NOMO-1 (cell line): Measurements from ENCODE around the gene PCDHB8.
"Not testable (repeated sequence)": the region's sequence is repeated elsewhere in the genome, so short reads cannot be mapped to it uniquely, and the experiment has no call there.

Experiments
- DNase-seq, 2 experiments: peaks; one replicate each; lab custom pipeline; 2025; ENCODE audit not compliant: unreplicated experiment in 2 of 2; lab: John Stamatoyannopoulos, UW

PCDHB8 gene

DNA sequence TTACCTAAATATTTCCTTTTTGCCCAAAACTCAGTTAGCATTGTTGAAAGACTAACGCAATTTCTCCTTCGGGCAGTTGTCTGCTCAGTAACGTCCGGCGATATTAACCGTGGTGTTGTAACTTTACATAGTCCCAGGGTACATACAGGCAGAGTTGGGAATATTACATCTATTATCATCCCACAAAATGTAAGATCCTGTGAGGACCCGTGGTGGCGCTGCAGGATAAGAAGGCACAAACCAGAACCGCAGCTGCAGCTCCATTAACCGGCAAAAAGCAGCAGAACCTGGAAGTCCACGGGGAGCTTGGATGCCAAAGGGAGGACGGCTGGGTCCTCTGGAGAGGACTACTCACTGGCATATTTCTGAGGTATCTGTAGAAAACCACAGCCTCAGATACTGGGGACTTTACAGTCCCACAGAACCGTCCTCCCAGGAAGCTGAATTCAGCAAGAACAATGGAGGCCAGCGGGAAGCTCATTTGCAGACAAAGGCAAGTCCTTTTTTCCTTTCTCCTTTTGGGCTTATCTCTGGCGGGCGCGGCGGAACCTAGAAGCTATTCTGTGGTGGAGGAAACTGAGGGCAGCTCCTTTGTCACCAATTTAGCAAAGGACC is at the start of gene PCDHB8:
Gene PCDHB8, plus strand, starts transcription at position 214 of the 615 bp plus-strand sequence. Its CDS starts 245 bp downstream, at position 459.
- DNase-seq, result not testable (repeated sequence)

DNA sequence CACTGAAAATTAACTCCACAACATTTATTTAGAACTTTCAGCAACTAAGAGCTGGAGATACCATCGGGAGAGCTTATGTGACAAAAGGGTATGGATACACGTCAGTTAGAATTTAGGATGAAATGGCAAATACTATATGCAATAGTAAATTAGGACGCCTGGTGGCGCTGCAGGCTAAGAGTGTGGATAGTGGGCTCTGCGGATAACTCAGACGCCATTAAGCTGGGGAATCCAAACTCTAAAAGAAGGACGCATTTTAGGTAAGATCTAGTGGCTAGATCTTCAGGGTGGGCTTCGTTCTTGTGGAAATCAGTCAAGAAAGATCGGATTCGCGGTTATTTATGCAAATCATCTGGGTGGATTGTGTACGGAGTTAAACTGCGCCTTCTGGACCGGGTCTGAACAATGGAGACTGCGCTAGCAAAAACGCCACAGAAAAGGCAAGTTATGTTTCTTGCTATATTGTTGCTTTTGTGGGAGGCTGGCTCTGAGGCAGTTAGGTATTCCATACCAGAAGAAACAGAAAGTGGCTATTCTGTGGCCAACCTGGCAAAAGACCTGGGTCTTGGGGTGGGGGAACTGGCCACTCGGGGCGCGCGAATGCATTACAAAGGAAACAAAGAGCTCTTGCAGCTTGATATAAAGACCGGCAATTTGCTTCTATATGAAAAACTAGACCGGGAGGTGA is 42.4 kb upstream of the PCDHB8 start, which contains the start of gene PCDHB5:
Gene PCDHB5, plus strand, starts transcription at position 177 of the 688 bp plus-strand sequence. Its CDS starts 229 bp downstream, at position 406.
- no peak for DNase-seq

DNA sequence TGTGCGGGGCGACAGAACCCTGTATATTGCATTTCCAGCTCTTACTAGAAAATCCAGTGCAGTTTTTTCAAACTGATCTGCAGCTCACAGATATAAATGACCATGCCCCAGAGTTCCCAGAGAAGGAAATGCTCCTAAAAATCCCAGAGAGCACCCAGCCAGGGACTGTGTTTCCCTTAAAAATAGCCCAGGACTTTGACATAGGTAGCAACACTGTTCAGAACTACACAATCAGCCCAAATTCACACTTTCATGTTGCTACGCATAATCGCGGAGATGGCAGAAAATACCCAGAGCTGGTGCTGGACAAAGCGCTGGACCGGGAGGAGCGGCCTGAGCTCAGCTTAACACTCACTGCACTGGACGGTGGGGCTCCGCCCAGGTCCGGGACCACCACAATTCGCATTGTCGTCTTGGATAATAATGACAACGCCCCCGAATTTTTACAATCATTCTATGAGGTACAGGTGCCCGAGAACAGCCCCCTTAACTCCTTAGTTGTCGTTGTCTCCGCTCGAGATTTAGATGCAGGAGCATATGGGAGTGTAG is 41.8 kb upstream of the PCDHB8 start:
- DNase-seq, result no peak

DNA sequence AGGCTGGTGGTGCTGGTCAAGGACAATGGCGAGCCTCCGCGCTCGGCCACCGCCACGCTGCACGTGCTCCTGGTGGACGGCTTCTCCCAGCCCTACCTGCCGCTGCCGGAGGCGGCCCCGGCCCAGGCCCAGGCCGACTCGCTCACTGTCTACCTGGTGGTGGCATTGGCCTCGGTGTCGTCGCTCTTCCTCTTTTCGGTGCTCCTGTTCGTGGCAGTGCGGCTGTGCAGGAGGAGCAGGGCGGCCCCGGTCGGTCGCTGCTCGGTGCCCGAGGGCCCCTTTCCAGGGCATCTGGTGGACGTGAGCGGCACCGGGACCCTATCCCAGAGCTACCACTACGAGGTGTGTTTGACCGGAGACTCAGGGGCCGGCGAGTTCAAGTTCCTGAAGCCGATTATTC is 40.2 kb upstream of the PCDHB8 start:
- not testable (repeated sequence) for DNase-seq

DNA sequence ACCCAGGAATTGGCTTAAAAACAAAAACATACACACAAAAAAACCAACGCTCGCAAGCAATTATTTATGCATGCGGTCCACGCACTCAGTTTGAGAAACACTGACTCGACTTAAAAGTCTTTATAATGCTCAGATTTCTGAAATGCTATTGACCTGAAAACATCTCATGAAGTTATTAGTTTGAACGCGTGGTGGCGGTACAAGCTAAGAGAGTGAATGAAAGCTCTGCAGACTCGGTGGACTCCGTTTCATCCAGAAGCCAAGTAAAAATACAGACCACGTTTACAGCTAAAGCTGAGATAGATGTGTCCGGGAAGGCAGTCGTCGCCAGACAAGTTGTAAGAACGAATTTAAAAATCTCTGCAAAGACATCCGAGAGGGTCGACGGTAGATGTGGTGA is 27.8 kb upstream of the PCDHB8 start, which contains the start of gene PCDHB6:
Gene PCDHB6, plus strand, starts transcription at position 246 of the 400 bp plus-strand sequence. CDS start 201 bp downstream, outside the sequence.
- DNase-seq, result no peak

DNA sequence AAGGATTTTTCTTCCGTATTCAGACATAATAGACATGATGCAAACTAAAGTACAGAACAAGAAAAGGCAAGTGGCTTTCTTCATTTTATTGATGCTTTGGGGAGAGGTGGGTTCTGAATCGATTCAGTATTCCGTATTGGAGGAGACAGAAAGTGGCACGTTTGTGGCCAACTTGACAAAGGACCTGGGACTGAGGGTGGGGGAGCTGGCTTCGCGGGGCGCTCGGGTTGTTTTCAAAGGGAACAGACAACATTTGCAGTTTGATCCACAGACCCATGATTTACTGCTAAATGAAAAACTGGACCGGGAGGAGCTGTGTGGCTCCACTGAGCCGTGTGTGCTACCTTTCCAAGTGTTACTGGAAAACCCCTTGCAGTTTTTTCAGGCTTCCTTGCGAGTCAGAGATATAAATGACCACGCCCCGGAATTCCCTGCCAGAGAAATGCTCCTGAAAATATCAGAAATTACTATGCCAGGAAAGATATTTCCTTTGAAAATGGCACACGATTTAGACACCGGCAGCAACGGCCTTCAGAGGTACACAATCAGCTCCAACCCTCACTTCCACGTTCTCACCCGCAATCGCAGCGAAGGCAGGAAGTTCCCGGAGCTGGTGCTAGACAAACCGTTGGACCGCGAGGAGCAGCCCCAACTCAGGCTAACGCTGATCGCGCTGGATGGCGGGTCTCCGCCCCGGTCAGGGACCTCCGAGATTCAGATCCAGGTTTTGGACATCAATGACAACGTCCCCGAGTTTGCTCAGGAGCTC is 27.2 kb upstream of the PCDHB8 start:
- DNase-seq, result no peak

DNA sequence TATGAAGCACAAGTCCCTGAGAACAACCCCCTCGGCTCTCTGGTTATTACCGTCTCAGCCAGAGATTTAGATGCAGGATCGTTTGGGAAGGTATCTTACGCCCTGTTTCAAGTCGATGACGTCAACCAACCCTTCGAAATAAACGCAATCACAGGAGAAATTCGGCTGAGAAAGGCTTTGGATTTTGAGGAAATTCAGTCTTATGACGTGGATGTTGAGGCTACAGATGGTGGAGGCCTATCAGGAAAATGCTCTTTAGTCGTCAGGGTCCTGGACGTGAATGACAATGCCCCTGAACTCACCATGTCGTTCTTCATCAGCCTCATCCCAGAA is 26.6 kb upstream of the PCDHB8 start:
- no peak for DNase-seq

DNA sequence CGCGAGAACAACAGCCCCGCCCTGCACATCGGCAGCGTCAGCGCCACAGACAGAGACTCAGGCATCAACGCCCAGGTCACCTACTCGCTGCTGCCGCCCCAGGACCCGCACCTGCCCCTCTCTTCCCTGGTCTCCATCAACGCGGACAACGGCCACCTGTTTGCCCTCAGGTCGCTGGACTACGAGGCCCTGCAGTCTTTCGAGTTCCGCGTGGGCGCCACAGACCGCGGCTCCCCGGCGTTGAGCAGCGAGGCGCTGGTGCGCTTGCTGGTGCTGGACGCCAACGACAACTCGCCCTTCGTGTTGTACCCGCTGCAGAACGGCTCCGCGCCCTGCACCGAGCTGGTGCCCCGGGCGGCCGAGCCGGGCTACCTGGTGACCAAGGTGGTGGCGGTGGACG is 26.0 kb upstream of the PCDHB8 start:
- DNase-seq, result not testable (repeated sequence)

DNA sequence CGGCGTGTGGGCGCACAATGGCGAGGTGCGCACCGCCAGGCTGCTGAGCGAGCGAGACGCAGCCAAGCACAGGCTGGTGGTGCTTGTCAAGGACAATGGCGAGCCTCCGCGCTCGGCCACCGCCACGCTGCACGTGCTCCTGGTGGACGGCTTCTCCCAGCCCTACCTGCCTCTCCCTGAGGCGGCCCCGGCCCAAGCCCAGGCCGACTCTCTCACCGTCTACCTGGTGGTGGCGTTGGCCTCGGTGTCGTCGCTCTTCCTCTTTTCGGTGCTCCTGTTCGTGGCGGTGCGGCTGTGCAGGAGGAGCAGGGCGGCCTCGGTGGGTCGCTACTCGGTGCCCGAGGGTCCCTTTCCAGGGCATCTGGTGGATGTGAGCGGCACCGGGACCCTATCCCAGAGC is 25.5 kb upstream of the PCDHB8 start:
- DNase-seq, result not testable (repeated sequence)

DNA sequence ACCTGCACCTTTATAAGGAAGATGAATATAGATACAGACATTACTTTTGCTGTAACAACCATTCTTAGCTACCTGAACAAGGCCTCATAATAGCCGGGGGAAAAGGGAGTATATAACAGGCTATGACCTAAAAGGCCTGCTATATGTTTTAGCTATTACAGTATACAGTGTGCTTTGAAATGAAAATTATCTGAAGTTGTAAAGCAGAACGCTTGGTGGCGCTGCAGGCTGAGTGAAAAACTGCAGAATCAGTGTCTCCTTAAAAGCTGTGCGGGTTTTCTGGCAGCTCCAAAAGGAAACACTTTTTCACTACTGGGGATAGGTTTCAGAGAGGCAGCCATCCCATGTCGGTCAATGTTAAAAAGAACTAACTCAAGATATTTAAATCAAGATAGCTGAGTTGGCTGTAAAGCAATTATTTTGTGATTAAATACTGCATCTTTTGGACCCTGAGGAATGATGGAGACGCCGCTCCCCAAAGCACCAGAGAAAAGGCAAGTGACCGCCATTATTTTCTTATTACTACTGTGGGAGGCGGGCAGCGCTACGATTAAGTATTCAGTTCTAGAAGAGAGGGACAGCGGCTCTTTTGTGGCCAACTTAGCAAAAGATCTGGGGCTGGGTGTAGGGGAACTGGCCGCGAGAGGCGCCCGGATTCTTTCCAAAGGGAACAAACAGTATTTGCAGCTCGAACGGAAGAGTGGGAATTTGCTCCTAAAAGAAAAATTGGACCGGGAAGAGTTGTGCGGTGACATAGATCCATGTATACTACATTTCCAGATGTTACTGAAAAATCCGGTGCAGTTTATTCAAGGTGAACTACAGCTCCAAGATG is 21.8 kb upstream of the PCDHB8 start:
- DNase-seq, result no peak

DNA sequence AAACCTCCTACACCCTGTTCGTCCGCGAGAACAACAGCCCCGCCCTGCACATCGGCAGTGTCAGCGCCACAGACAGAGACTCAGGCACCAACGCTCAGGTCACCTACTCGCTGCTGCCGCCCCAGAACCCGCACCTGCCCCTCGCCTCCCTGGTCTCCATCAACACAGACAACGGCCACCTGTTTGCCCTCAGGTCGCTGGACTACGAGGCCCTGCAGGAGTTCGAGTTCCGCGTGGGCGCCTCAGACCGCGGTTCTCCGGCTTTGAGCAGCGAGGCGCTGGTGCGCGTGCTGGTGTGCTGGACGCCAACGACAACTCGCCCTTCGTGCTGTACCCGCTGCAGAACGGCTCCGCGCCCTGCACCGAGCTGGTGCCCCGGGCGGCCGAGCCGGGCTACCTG is 20.2 kb upstream of the PCDHB8 start:
- not testable (repeated sequence) for DNase-seq

DNA sequence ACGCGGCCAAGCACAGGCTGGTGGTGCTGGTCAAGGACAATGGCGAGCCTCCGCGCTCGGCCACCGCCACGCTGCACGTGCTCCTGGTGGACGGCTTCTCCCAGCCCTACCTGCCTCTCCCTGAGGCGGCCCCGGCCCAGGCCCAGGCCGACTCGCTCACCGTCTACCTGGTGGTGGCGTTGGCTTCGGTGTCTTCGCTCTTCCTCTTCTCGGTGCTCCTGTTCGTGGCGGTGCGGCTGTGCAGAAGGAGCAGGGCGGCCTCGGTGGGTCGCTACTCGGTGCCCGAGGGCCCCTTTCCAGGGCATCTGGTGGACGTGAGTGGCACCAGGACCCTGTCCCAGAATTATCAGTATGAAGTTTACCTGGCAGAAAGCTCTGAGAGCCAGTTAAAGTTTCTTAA is 19.7 kb upstream of the PCDHB8 start:
- DNase-seq, result not testable (repeated sequence)

DNA sequence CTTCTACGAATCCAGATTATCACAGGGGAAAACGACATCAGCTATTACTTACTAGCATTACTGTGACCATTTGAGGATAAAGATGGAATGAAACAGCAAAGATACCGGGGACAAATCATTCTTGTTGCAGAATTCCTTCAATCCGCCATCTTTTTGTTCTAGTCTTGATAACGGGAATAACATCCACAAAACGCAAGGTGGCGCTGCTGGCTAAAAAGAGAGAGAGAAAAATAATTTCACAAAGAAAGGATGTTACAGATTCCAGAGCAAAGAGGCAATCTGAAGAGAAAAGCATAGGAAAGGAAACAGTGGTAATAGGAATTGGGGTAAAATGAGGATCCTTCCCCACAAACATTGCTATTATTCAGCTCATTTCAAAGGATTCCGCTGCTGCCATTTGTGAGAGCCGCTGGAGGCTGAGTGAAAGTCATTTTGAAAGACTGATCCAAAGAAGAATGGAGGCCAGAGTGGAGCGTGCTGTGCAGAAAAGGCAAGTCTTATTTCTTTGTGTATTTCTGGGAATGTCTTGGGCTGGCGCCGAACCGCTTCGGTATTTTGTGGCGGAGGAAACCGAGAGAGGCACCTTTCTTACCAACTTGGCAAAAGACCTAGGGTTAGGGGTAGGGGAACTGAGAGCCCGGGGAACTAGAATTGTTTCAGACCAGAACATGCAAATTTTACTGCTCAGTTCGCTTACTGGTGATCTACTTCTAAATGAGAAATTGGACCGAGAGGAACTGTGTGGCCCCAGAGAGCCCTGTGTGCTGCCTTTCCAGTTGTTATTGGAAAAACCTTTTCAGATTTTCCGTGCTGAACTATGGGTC is 5.0 kb upstream of the PCDHB8 start, which contains the start of gene PCDHB7:
Gene PCDHB7, plus strand, starts transcription at position 264 of the 824 bp plus-strand sequence. Its CDS starts 192 bp downstream, at position 456.
- peak in 1 of 2 experiments; percentile 8 for DNase-seq

DNA sequence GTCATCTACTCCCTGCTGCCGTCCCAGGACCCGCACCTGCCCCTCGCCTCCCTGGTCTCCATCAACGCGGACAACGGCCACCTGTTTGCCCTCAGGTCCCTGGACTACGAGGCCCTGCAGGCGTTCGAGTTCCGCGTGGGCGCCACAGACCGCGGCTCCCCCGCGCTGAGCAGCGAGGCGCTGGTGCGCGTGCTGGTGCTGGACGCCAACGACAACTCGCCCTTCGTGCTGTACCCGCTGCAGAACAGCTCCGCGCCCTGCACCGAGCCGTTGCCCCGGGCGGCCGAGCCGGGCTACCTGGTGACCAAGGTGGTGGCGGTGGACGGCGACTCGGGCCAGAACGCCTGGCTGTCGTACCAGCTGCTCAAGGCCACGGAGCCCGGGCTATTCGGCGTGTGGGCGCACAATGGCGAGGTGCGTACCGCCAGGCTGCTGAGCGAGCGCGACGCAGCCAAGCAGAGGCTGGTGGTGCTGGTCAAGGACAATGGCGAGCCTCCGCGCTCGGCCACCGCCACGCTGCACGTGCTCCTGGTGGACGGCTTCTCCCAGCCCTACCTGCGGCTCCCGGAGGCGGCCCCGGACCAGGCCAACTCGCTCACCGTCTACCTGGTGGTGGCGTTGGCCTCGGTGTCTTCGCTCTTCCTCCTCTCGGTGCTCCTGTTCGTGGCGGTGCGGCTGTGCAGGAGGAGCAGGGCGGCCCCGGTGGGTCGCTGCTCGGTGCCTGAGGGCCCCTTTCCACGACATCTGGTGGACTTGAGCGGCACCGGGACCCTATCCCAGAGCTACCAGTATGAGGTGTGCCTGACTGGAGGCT is 3.1 kb upstream of the PCDHB8 start:
- not testable (repeated sequence) for DNase-seq

DNA sequence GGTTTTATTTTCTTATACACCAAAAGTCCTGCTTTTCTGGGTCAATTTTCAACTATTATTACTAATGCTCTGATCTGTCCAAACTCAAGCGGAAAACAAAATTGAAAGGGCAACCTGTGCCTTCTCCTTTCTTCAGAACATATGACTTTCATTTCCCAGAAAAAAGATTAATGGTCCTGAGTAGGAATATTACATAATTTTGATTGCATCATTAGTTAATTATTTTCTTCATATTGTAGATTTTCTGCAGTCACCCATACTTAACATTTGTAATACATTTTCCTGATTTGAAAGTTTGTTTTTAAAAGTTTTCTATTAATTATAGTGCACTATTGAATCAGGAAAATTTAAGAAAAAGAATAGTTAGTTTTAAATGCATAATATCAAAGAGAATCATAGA is 1.7 kb upstream of the PCDHB8 start:
- DNase-seq, result no peak

DNA sequence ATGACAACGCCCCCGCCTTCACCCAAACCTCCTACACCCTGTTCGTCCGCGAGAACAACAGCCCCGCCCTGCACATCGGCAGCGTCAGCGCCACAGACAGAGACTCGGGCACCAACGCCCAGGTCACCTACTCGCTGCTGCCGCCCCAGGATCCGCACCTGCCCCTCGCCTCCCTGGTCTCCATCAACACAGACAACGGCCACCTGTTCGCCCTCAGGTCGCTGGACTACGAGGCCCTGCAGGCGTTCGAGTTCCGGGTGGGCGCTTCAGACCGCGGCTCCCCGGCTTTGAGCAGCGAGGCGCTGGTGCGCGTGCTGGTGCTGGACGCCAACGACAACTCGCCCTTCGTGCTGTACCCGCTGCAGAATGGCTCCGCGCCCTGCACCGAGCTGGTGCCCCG is 1.8 kb downstream of the PCDHB8 start:
- DNase-seq, result not testable (repeated sequence)

DNA sequence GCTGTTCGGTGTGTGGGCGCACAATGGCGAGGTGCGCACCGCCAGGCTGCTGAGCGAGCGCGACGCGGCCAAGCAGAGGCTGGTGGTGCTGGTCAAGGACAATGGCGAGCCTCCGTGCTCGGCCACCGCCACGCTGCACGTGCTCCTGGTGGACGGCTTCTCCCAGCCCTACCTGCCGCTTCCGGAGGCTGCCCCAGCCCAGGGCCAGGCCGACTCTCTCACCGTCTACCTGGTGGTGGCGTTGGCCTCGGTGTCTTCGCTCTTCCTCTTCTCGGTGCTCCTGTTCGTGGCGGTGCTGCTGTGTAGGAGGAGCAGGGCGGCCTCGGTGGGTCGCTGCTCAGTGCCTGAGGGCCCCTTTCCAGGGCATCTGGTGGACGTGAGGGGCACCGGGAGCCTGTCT is 2.3 kb downstream of the PCDHB8 start:
- not testable (repeated sequence) for DNase-seq

DNA sequence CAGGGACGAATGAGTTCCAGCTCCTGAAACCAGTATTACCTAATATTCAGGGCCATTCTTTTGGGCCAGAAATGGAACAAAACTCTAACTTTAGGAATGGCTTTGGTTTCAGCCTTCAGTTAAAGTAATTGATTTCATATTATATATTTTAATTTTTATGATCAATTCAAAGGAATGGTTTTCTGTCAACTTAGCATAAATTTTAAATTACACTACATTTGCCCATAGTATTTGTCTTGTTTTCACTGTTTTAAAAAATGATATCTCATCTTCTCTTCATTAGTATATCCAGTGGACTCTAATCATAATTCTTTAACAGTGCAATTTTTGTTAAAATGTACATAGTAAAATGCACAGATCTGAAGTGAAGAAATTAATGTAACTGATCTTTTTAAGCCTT is 2.7 kb downstream of the PCDHB8 start:
- no peak for DNase-seq

DNA sequence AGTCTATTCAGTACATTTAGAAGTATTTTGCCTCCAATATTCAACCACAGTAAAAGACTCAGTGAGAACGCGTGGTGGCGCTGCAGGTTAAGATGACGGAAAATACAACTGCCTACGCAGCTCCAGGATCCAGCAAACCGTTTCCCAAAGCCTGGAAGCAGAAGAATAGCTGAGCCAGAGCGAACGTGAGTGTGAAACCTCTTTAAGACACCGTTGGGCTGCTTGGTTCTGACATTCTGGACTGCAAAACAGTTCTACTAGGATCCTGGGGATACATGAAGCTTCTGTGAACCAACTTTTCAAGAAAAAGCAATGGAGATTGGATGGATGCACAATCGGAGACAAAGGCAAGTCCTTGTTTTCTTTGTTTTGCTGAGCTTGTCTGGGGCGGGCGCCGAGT is 4.7 kb downstream of the PCDHB8 start, which contains the start of gene PCDHB16:
Gene PCDHB16, plus strand, starts transcription at position 140 of the 400 bp plus-strand sequence. Its CDS starts 173 bp downstream, at position 313.
- DNase-seq, result no peak
